ENCODE data around the gene ABCA4.
A peak's percentile ranks its signal among the peaks of the same experiment; 100 is the strongest.

ABCA4 gene

GRCh38 chr1:94015489-94015817 lies 105.5 kb downstream of the ABCA4 start:
- H3K9ac ChIP-seq (ENCODE audit: low read depth, low read length): no peak overlapping the region
- no peaks in the 10 kb centered on the region for H3K9me3 ChIP-seq (ENCODE audit: insufficient read depth, low read depth, low read length)

GRCh38 chr1:94014635-94015488 lies 106.1 kb downstream of the ABCA4 start:
- H3K4me1 ChIP-seq (ENCODE audit: insufficient read depth, low read length): peaks cover 26% of the 10 kb centered on the region
- no peak overlapping the region for H3K9ac ChIP-seq (ENCODE audit: low read depth, low read length)
- no peaks in the 10 kb centered on the region for H3K9me3 ChIP-seq (ENCODE audit: insufficient read depth, low read depth, low read length)
- H3K36me3 ChIP-seq (ENCODE audit: insufficient read depth, low read depth, low read length): no peaks in the 10 kb centered on the region
- no peak overlapping the region for H3K27ac ChIP-seq (ENCODE audit: low read length)
- H3K27me3 ChIP-seq (ENCODE audit: insufficient read depth, low read length): peaks cover 27% of the 10 kb centered on the region; the same call in 1 of the 2 replicates
- H3K4me3 ChIP-seq (ENCODE audit: low read length): no peak overlapping the region

More at GRCh38 chr1:94015489-94015817, 105.5 kb downstream of the ABCA4 start:
- H3K27ac ChIP-seq (ENCODE audit: low read length): no peak overlapping the region
- no peaks in the 10 kb centered on the region for H3K36me3 ChIP-seq (ENCODE audit: insufficient read depth, low read depth, low read length)
- H3K4me1 ChIP-seq (ENCODE audit: insufficient read depth, low read length): peaks cover 26% of the 10 kb centered on the region
- H3K27me3 ChIP-seq (ENCODE audit: insufficient read depth, low read length): peaks cover 27% of the 10 kb centered on the region; the same call in 1 of the 2 replicates
- no peak overlapping the region for H3K4me3 ChIP-seq (ENCODE audit: low read length)

GRCh38 chr1:94014087-94014486 lies 106.9 kb downstream of the ABCA4 start:
- Histone ChIP-seq H3K4me3 (ENCODE audit: low read length) (no peak overlapping the region), H3K27me3 (ENCODE audit: insufficient read depth, low read length) (peaks cover 27% of the 10 kb centered on the region; the same call in 1 of the 2 replicates), H3K36me3 (ENCODE audit: insufficient read depth, low read depth, low read length) (no peaks in the 10 kb centered on the region), H3K9me3 (ENCODE audit: insufficient read depth, low read depth, low read length) (no peaks in the 10 kb centered on the region), H3K27ac (ENCODE audit: low read length) (no peak overlapping the region), H3K9ac (ENCODE audit: low read depth, low read length) (no peak overlapping the region), H3K4me1 (ENCODE audit: insufficient read depth, low read length) (peaks cover 21% of the 10 kb centered on the region)

GRCh38 chr1:94013367-94013878 lies 107.5 kb downstream of the ABCA4 start:
- H3K9me3 ChIP-seq (ENCODE audit: insufficient read depth, low read depth, low read length): no peaks in the 10 kb centered on the region
- peaks cover 21% of the 10 kb centered on the region for H3K4me1 ChIP-seq (ENCODE audit: insufficient read depth, low read length)
- peaks cover 27% of the 10 kb centered on the region; the same call in 1 of the 2 replicates for H3K27me3 ChIP-seq (ENCODE audit: insufficient read depth, low read length)
- H3K36me3 ChIP-seq (ENCODE audit: insufficient read depth, low read depth, low read length): no peaks in the 10 kb centered on the region
- no peak overlapping the region for H3K9ac ChIP-seq (ENCODE audit: low read depth, low read length)
- no peak overlapping the region for H3K27ac ChIP-seq (ENCODE audit: low read length)
- H3K4me3 ChIP-seq (ENCODE audit: low read length): no peak overlapping the region

- H3K27me3 ChIP-seq (ENCODE audit: insufficient read depth, low read length): peaks cover 27% of the 10 kb centered on the region; the same call in 1 of the 2 replicates
- no peak overlapping the region for H3K27ac ChIP-seq (ENCODE audit: low read length)
- H3K4me3 ChIP-seq (ENCODE audit: low read length): peak overlapping the region; percentile 18; the same call in 1 of the 2 replicates
These were observed 108.1 kb downstream of the ABCA4 start for GRCh38 chr1:94012708-94013366.

GRCh38 chr1:94011709-94012595 lies 109.0 kb downstream of the ABCA4 start:
- Histone ChIP-seq H3K9ac (ENCODE audit: low read depth, low read length) (no peak overlapping the region), H3K9me3 (ENCODE audit: insufficient read depth, low read depth, low read length) (no peaks in the 10 kb centered on the region), H3K36me3 (ENCODE audit: insufficient read depth, low read depth, low read length) (no peaks in the 10 kb centered on the region), H3K4me3 (ENCODE audit: low read length) (no peak overlapping the region), H3K27ac (ENCODE audit: low read length) (no peak overlapping the region), H3K4me1 (ENCODE audit: insufficient read depth, low read length) (peaks cover 21% of the 10 kb centered on the region), H3K27me3 (ENCODE audit: insufficient read depth, low read length) (peaks cover 27% of the 10 kb centered on the region; the same call in 1 of the 2 replicates)

More at GRCh38 chr1:94012708-94013366, 108.1 kb downstream of the ABCA4 start:
- Histone ChIP-seq H3K4me1 (ENCODE audit: insufficient read depth, low read length) (peaks cover 21% of the 10 kb centered on the region), H3K36me3 (ENCODE audit: insufficient read depth, low read depth, low read length) (no peaks in the 10 kb centered on the region), H3K9ac (ENCODE audit: low read depth, low read length) (no peak overlapping the region), H3K9me3 (ENCODE audit: insufficient read depth, low read depth, low read length) (no peaks in the 10 kb centered on the region)

- Histone ChIP-seq H3K4me3 (ENCODE audit: low read length) (no peak overlapping the region), H3K27ac (ENCODE audit: low read length) (no peak overlapping the region), H3K36me3 (ENCODE audit: insufficient read depth, low read depth, low read length) (no peaks in the 10 kb centered on the region), H3K9ac (ENCODE audit: low read depth, low read length) (no peak overlapping the region), H3K4me1 (ENCODE audit: insufficient read depth, low read length) (peaks cover 21% of the 10 kb centered on the region), H3K27me3 (ENCODE audit: insufficient read depth, low read length) (peaks cover 27% of the 10 kb centered on the region; the same call in 1 of the 2 replicates), H3K9me3 (ENCODE audit: insufficient read depth, low read depth, low read length) (no peaks in the 10 kb centered on the region)
These were observed 109.8 kb downstream of the ABCA4 start for GRCh38 chr1:94011129-94011528.

GRCh38 chr1:94009304-94009703 lies 111.6 kb downstream of the ABCA4 start:
- peaks cover 24% of the 10 kb centered on the region; the same call in 1 of the 2 replicates for H3K27me3 ChIP-seq (ENCODE audit: insufficient read depth, low read length)
- no peak overlapping the region for H3K9ac ChIP-seq (ENCODE audit: low read depth, low read length)
- no peaks in the 10 kb centered on the region for H3K9me3 ChIP-seq (ENCODE audit: insufficient read depth, low read depth, low read length)
- no peaks in the 10 kb centered on the region for H3K36me3 ChIP-seq (ENCODE audit: insufficient read depth, low read depth, low read length)
- H3K27ac ChIP-seq (ENCODE audit: low read length): no peak overlapping the region
- no peak overlapping the region for H3K4me3 ChIP-seq (ENCODE audit: low read length)
- H3K4me1 ChIP-seq (ENCODE audit: insufficient read depth, low read length): peaks cover 21% of the 10 kb centered on the region

- H3K4me3 ChIP-seq (ENCODE audit: low read length): no peak overlapping the region
- H3K27me3 ChIP-seq (ENCODE audit: insufficient read depth, low read length): no peaks in the 10 kb centered on the region; the same call in 1 of the 2 replicates
- no peaks in the 10 kb centered on the region for H3K36me3 ChIP-seq (ENCODE audit: insufficient read depth, low read depth, low read length)
- H3K27ac ChIP-seq (ENCODE audit: low read length): no peak overlapping the region
- H3K9me3 ChIP-seq (ENCODE audit: insufficient read depth, low read depth, low read length): no peaks in the 10 kb centered on the region
- H3K4me1 ChIP-seq (ENCODE audit: insufficient read depth, low read length): no peaks in the 10 kb centered on the region
- no peak overlapping the region for H3K9ac ChIP-seq (ENCODE audit: low read depth, low read length)
These were observed 114.3 kb downstream of the ABCA4 start for GRCh38 chr1:94006604-94007003.

- H3K36me3 ChIP-seq (ENCODE audit: insufficient read depth, low read depth, low read length): no peaks in the 10 kb centered on the region
- H3K4me3 ChIP-seq (ENCODE audit: low read length): no peak overlapping the region
- H3K9me3 ChIP-seq (ENCODE audit: insufficient read depth, low read depth, low read length): no peaks in the 10 kb centered on the region
- H3K27me3 ChIP-seq (ENCODE audit: insufficient read depth, low read length): no peaks in the 10 kb centered on the region
- H3K27ac ChIP-seq (ENCODE audit: low read length): no peak overlapping the region
- H3K4me1 ChIP-seq (ENCODE audit: insufficient read depth, low read length): no peaks in the 10 kb centered on the region
- H3K9ac ChIP-seq (ENCODE audit: low read depth, low read length): no peak overlapping the region
These were observed 116.0 kb downstream of the ABCA4 start for GRCh38 chr1:94004924-94005323.

Data from iPS-20b (cell line).